GM21423 (cell line): ENCODE measurements around the gene FBLN7.

Experiments used
- ATAC-seq: cut with Tn5 transposase; IDR thresholded peaks from one replicate; pipeline ENCODE4 v1.9.1; 2021; ENCODE audit warnings: mild to moderate bottlenecking, moderate library complexity; ENCODE audit not compliant: unreplicated experiment

Gene FBLN7

DNA sequence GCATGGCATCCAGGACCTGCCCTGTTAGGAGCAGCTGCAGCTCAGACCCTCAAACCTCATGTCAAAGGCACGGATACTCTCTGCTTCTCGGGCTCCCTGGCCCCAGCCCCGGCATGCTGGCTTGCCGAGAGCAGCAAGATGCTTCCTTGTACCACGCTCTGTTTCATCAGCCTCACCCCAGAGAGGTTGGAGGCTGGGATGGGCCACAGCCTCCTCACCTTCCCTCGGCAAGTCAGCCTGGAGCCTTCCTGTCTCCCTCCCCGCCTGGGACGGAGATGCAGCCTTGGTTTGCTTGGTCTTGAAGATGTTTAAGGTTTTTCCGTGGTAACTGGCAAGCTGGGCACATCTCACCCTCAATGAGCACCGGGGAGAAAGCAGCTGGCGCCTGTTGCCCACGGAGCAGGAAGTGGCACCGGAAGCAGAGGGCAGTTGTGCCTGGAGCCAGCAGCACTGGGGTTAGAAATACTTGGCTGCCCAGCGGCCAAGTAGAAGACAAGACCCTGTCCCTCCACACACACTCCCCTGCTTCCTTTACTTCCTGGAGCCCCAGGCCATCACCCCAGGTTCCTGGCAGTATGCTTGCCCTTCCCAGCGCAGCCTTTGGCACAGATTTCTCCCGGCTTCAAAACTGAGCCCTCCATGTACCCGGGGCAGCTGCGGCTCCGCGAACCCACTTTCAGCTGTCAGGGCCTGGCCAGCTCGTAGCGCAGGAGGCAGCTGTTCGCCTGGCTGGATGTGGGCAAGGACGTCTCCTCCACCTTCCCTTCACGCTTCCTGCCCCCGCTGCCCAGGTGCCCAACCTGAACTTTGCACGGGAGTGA is 17.4 kb downstream of the FBLN7 start:
- no peak for ATAC-seq

GRCh38 chr2:112156152-112156986 is 18.2 kb downstream of the FBLN7 start:
- no peak for ATAC-seq

DNA sequence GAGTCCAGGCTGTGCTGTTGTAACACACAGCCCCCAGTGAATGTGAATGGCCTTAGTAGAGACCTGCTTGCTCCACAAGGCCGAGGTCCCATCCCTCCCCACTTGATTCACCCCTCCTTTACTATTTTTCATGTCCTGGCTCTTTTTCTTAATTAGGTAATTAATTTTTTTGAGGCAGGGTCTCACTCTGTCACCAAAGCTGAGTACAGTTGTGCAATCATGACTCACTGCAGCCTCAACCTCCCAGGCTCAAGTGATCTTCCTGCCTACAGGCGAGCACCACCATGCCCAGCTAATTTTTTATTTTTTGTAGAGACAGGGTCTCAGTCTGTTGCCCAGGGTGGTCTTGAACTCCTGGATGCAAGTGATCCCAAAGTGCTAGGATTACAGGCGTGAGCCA is 19.3 kb downstream of the FBLN7 start:
- no peak for ATAC-seq

- no peak for ATAC-seq
Measured at GRCh38 chr2:112159454-112159921, 21.3 kb downstream of the FBLN7 start.

DNA sequence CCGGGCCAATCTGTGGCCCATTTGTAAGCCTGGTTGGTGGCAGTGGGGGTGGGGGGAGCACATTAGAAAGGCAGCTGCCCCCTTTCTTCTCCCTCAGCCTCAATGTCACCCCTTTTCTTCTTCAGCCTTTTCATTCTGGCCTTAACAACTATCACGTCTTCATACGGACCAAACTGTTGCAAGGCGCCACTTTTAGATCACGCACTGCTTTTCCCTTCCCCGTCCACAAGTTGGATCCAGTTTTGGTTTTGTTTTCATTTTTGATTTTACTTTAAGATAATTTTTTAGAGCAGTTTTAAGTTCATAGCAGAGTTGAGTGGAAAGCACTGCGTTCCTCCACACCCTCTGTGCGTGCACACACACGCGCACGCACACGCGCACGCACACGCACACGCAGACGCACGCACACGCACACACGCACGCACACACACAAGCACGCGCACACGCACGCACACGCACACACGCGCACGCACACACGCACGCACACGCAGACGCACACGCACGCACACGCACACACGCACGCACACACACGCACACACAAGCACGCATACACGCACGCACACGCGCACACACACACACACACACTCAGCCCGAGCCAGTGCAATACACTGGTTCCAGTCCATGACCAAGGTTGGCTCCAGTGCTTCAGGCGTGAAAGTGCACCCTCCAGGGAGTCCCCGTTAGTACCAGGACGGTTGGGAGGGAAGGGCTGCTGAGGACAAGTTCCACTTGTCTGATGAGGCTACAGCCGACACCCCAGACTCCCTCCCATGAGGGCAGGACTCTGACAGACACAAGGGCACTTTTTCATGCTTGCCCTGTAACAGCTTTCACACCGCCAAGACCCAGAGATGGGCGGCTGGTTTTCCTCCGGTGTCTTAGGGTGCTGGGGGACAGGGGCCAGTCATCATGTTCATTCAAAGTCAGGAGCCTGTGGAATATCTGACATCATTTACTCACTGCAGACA is 22.4 kb downstream of the FBLN7 start:
- ATAC-seq: no peak

- ATAC-seq: no peak
Measured at GRCh38 chr2:112161431-112162145, 23.4 kb downstream of the FBLN7 start.

DNA sequence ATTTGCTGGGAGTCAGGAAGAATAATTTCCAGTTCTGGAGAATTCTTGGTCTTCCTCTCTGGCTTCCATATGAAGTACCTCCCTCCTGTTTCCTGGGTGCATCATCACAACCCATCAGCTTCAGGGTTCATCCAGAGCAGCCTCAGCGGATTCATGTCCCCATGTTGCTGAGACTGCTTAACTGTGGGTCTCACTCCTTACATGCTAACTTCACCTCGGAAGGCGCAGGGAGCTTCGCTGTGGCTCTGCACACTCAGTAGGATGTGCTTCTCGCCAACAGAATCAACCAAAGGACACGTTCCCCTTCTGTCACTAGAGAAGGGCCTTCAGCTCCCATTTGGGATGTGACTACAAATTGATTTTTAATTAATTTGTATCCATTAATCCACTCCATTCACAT is 24.2 kb downstream of the FBLN7 start:
- ATAC-seq: no peak

GRCh38 chr2:112162956-112163355 is 24.8 kb downstream of the FBLN7 start:
- no peak for ATAC-seq

- no peak for ATAC-seq
Measured at GRCh38 chr2:112163541-112163981, 25.4 kb downstream of the FBLN7 start.

DNA sequence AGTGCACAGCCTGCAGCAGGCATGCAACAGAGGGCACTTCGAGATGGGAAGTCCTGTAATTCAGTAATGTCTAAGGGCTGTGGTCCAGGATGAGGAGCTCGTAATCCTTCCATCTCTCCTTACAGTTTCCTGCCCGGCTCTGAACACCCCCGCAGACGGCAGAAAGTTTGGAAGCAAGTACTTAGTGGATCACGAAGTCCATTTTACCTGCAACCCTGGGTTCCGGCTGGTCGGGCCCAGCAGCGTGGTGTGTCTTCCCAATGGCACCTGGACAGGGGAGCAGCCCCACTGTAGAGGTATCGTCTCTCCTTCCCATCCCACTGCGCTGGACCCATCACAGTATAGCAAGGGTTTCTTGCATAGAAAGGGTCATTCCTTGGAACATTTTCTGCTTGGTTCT is 26.7 kb downstream of the FBLN7 start:
- no peak for ATAC-seq

- no peak for ATAC-seq
Measured at GRCh38 chr2:112165296-112165695, 27.1 kb downstream of the FBLN7 start.

DNA sequence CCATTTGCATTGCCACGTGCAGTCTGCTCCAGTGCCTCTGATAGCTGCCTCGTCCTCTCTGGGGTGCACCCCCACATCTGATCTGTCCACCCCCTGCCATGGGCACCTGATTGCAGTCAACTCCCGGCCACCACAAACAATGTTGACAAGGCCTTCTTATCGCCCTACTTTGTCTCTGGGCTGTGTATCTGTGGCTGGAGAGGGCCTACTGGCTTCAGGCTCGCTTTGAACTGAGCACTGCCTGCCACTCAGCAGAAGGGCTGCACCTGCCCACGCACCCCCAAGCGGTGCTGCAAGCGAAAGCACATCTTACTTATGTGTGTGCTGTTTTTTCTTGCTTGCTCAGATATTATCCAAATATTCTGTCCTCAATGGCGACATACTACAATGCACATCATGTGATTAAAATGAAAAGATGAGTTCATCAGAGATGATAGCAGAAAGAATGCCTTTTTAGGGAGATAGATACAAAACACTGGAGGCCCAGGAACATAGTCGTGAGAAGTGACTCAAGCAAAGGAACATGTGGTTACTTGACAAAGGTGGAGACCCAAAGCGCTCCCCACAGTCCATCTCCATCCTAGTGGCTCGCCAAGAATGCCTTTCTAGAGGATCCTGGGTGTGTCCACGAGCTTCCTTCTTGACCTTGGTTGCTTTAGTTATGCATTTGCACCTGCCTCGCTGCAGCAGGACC is 28.8 kb downstream of the FBLN7 start:
- no peak for ATAC-seq

DNA sequence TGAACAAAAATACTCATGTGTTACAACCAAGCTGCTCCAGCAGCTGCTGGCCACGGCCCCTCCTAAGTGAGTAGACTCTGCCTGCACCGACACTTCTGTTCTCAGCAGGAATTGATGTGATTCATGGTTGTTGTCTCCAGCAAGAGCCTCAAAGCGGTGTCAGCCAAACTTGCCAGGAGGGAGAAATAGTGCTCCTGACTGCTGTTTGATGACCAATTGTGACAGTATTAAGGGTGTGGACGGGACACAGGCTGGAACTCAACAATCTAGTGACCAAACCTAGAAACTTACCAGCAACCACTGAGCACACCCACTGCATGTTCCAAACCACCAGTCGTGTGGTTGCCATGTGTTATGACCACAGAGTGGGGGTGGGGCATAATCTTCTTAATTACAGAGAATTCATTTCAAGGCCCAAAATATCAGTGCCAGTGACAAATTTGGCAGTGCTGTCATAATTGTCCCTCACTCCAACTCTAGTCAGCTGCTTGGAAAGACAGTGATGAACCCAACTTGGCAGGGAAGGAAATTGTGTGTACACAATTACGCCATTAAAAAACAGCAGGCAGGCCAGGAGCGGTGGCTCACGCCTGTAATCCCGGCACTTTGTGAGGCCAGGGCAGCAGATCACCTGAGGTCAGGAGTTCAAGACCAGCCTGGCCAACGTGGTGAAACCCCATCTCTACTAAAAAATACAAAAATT is 30.4 kb downstream of the FBLN7 start:
- no peak for ATAC-seq

DNA sequence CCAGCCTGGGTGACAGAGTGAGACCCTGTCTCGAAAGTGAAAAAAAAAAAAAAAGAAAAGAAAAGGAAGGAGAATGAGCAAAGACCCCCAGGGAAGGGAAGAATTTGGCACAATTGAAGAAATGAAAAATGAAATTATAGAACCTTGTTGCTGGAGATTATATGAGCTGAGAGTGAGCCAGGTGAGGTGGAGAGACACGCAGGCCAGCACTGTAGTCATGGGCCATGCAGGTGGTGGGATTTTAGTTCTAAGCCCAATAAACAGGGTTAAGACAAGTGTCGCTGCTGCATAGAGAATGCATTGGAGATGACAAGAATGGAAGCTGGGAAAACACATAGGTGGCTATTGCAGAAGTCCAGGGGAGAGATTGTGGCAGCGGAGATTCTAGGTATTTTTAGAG is 32.3 kb downstream of the FBLN7 start:
- ATAC-seq: no peak

- ATAC-seq: no peak
Measured at GRCh38 chr2:112173646-112174319, 35.6 kb downstream of the FBLN7 start.

DNA sequence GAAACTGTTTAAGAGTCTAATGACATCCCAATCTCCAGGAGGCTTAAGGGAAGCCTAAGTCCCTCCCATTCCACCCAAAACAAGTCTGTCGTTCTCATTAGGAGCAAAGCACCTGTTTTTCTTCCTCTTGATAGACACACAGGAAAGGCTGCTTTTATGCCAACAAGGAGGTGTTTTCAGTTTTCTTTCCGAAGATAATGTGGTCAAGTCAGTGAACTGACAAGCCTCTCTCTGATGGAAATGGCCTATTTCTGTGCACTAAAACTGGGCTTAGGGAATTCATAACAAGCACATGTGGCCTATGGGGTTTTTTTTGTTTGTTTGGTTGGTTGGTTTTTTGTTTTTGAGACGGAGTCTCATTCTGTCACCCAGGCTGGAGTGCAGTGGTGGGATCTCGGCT is 36.2 kb downstream of the FBLN7 start:
- no peak for ATAC-seq

GRCh38 chr2:112175333-112175732 is 37.1 kb downstream of the FBLN7 start:
- no peak for ATAC-seq

DNA sequence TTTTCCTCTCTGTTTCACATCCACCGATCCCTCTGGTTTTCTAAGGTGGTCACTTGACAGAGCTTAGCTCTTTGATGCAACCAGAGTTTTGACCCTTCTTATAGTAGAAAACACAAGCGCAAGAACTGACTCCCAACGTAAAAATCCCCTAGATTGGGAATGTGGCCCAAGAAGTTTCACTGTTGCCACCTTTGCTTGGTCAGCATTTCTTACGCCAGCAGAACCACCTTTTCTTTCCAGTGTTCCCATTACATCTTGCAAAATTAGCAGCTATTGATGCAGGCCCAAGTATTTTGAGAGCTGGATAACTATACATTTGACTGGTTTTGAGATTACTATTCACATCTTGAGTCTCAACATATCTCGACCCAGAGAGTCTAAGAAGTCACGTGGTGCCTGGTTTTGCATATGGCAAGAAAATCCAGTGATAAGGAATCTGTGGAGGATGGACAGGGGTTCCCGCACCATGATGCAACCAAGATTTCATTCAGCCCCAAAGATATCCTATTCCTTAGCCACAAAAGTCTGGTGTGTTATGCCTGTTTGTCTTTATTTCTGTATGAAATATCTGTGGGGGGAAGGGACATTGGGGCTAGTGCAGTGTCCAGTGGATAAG is 37.9 kb downstream of the FBLN7 start:
- no peak for ATAC-seq
